Breast epithelium (tissue), 4 donors: ENCODE data around the gene ST3GAL6. TPM values are rescaled to one million over a fixed set of nuclear protein-coding genes. Genes with fewer than 3 reads are reported as not detected.

Source experiments
- DNase-seq, 2 donors: peaks; one replicate each; pipeline ENCODE4 v3.0.0-alpha.2; 2019; ENCODE audit warnings: low spot score in 2 of 2
- H3K27ac ChIP-seq, 2 donors: fragments of 200-600 bp; sonication (generic) in 1 of 2; one replicate each; pipeline ENCODE4 v1.5.1; 2016 to 2019; ENCODE audit warnings: mild to moderate bottlenecking in 1 of 2
- H3K27me3 ChIP-seq, 2 donors: fragments of 200-600 bp; sonication (generic) in 1 of 2; one replicate each; pipeline versions ENCODE4 v1.5.1 to v1.6.0; 2017 to 2019; ENCODE audit warnings: control low read depth in 1 of 2, mild to moderate bottlenecking in 1 of 2
- H3K36me3 ChIP-seq: fragments of 200-600 bp; one replicate; pipeline ENCODE4 v1.5.1; 2019
- H3K4me1 ChIP-seq, 2 donors: fragments of 200-600 bp; sonication (generic); one replicate each; pipeline ENCODE4 v1.5.1; 2016 to 2019; ENCODE audit warnings: control low read depth in 1 of 2
- H3K4me3 ChIP-seq, 3 donors: fragments of 200-600 bp; sonication (generic); 1 replicate in 2 of 3; 2 replicates in 1 of 3; pipeline ENCODE4 v1.5.1; 2016 to 2019; ENCODE audit warnings: mild to moderate bottlenecking in 3 of 3, moderate library complexity in 2 of 3
- H3K9me3 ChIP-seq, 2 donors: fragments of 200-600 bp; sonication (generic) in 1 of 2; one replicate each; pipeline ENCODE4 v1.5.1; 2016 to 2019; ENCODE audit warnings: control low read depth in 1 of 2
- POLR2A ChIP-seq: fragments of 450-650 bp; IDR thresholded peaks from one replicate; pipeline ENCODE4 v1.6.1; 2016; ENCODE audit warnings: antibody characterized with exemption, mild to moderate bottlenecking, moderate library complexity
- POLR2AphosphoS5 ChIP-seq, 3 donors: sonication (generic); formaldehyde crosslinking; IDR thresholded peaks; one replicate each; pipeline ENCODE4 v1.6.1; 2017; ENCODE audit warnings: antibody characterized with exemption in 3 of 3
- intact Hi-C: fragments of 100-400 bp; cut with DNase I; formaldehyde crosslinking; loops from one replicate; pipeline ENCODE4 v1.15.1; 2023; ENCODE audit warnings: low total_unique reads
- total RNA-seq, 3 donors: library from RNA; depleted of rRNA; stranded (reverse); fragments of >200 nt; gene quantifications; one replicate each; pipeline ENCODE4 v1.1.0, GENCODE V29; 2016
- TF ChIP-seq, protein P1 (sequence below), 3 donors: fragments of 450-650 bp; IDR thresholded peaks; one replicate each; pipeline ENCODE4 v1.5.1; 2016 to 2017; ENCODE audit warnings: antibody characterized with exemption in 3 of 3, mild to moderate bottlenecking in 3 of 3, moderate library complexity in 3 of 3

The ST3GAL6 gene
- total RNA-seq, 3 donors from 2014 or later = 16.1 to 52.6 (median 22.1) TPM

- Histone ChIP-seq H3K27me3 (no peaks in the 10 kb centered on the region), H3K4me3 (no peak overlapping the region), H3K36me3 (no peaks in the 10 kb centered on the region), H3K9me3 (no peaks in the 10 kb centered on the region), H3K27ac (no peak overlapping the region), H3K4me1 (no peaks in the 10 kb centered on the region)
- intact Hi-C loops = no loop called here
- TF ChIP-seq, protein P1, sequence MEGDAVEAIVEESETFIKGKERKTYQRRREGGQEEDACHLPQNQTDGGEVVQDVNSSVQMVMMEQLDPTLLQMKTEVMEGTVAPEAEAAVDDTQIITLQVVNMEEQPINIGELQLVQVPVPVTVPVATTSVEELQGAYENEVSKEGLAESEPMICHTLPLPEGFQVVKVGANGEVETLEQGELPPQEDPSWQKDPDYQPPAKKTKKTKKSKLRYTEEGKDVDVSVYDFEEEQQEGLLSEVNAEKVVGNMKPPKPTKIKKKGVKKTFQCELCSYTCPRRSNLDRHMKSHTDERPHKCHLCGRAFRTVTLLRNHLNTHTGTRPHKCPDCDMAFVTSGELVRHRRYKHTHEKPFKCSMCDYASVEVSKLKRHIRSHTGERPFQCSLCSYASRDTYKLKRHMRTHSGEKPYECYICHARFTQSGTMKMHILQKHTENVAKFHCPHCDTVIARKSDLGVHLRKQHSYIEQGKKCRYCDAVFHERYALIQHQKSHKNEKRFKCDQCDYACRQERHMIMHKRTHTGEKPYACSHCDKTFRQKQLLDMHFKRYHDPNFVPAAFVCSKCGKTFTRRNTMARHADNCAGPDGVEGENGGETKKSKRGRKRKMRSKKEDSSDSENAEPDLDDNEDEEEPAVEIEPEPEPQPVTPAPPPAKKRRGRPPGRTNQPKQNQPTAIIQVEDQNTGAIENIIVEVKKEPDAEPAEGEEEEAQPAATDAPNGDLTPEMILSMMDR (IDR thresholded peaks at IDR 0.05) = no peak
- no peak for TF ChIP-seq POLR2A
- TF ChIP-seq POLR2AphosphoS5 (IDR thresholded peaks at IDR 0.05) = no peak
- DNase-seq = no peak
Observed at GRCh38 chr3:98722389-98722788, 40.8 kb upstream of the ST3GAL6 start.

- no peaks in the 10 kb centered on the region for H3K27me3 ChIP-seq
- DNase-seq = no peak
- H3K4me3 ChIP-seq = no peak overlapping the region
- TF ChIP-seq POLR2A (no peak), POLR2AphosphoS5 (IDR thresholded peaks at IDR 0.05) (no peak)
- TF ChIP-seq, protein P1 (IDR thresholded peaks at IDR 0.05) = no peak
- intact Hi-C loops = no loop called here
- no peaks in the 10 kb centered on the region for H3K36me3 ChIP-seq
- H3K27ac ChIP-seq = no peak overlapping the region
- H3K9me3 ChIP-seq = no peaks in the 10 kb centered on the region
- H3K4me1 ChIP-seq = no peaks in the 10 kb centered on the region
Observed at GRCh38 chr3:98725352-98725751, 37.8 kb upstream of the ST3GAL6 start.

DNA sequence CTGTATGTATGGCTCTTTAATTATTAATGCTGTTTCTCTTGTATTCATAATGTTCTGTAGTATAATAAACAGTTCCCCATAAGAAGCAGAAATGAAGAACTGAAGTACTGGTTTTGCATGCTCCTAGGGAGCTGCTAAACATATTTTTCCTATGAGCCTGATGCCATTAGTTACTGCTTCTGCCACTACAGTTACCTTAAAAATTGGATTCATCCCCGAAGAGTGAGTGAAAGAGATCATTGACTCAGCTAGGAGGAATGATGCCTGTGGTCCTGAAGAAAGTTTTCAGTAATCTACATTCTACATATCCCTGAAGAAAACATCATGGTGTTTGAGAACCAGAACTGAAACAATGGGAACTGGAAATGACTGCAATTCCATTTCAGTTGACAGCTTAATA lies 37.1 kb upstream of the ST3GAL6 start:
- no peaks in the 10 kb centered on the region for H3K27me3 ChIP-seq
- TF ChIP-seq, protein P1 (IDR thresholded peaks at IDR 0.05) = no peak
- no peak for TF ChIP-seq POLR2A
- TF ChIP-seq POLR2AphosphoS5 (IDR thresholded peaks at IDR 0.05) = no peak
- no peak for DNase-seq
- H3K4me3 ChIP-seq = no peak overlapping the region
- intact Hi-C loops = no loop called here
- no peaks in the 10 kb centered on the region for H3K4me1 ChIP-seq
- no peaks in the 10 kb centered on the region for H3K9me3 ChIP-seq
- H3K36me3 ChIP-seq = no peaks in the 10 kb centered on the region
- no peak overlapping the region for H3K27ac ChIP-seq

DNA sequence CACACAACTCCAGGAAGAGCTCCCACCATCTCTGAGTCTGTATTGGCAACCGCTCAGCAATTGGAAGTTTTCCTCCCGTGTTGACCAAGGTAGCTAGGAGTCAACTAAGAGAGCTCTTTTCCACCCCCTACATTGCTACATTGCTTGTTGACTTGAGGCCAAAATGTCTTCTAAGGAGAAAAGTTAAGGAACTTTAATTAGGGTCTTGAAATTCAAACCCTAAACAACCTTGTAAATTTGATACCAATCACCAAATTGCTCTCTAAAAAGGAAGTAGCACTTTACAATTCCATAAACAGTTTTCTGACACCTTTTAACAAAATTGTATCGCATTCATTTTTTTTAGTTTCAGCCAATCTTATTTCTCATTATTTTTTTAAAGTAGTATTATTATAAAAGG lies 35.5 kb upstream of the ST3GAL6 start:
- Histone ChIP-seq H3K27me3 (no peaks in the 10 kb centered on the region), H3K4me1 (no peaks in the 10 kb centered on the region), H3K27ac (no peak overlapping the region), H3K36me3 (no peaks in the 10 kb centered on the region), H3K4me3 (no peak overlapping the region), H3K9me3 (no peaks in the 10 kb centered on the region)
- intact Hi-C loops = no loop called here
- DNase-seq = no peak
- TF ChIP-seq POLR2AphosphoS5 (IDR thresholded peaks at IDR 0.05) (no peak), POLR2A (no peak)
- TF ChIP-seq, protein P1 (IDR thresholded peaks at IDR 0.05) = no peak

DNA sequence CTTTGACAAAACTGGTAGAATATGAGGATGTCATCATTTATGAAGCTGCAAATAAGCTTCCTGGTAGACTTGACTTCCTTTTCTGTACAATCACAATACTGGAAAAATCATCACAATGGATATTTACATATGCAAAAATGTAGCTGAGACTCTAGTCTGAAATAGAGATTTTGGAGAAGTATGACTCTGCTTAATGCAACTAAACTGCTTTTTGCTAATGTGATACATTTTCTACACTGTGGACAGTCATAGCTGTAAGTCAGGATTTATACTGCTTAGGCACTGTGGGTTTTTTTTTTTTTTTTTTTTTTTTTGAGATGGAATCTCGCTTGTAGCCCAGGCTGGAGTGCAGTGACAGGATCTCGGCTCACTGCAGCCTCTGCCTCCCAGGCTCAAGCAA lies 34.5 kb upstream of the ST3GAL6 start:
- Histone ChIP-seq H3K4me1 (no peaks in the 10 kb centered on the region), H3K27me3 (no peaks in the 10 kb centered on the region), H3K9me3 (no peaks in the 10 kb centered on the region), H3K27ac (no peak overlapping the region), H3K36me3 (no peaks in the 10 kb centered on the region), H3K4me3 (no peak overlapping the region)
- TF ChIP-seq POLR2A (no peak), POLR2AphosphoS5 (IDR thresholded peaks at IDR 0.05) (no peak)
- TF ChIP-seq, protein P1 (IDR thresholded peaks at IDR 0.05) = no peak
- intact Hi-C loops = no loop called here
- DNase-seq = no peak
